Small intestine (tissue), 16 donors: ENCODE data around the gene RPP38. TPM values are rescaled to one million over a fixed set of nuclear protein-coding genes. Genes with fewer than 3 reads are reported as not detected.
A peak's percentile ranks its signal among the peaks of the same experiment; 100 is the strongest.

Source experiments
- DNase-seq, 2 donors: peaks; one replicate each; pipeline versions ENCODE4 v3.0.0 to v3.0.0-alpha.2; 2013
- FAIRE-seq: peaks from 2 replicates; lab custom pipeline; 2012; peaks lifted over from hg19 to GRCh38; lab: Jason Lieb, UNC
- H3K27ac ChIP-seq, 3 donors: one replicate each; pipeline ENCODE4 v1.5.1; 2013; ENCODE audit warnings: low read length in 2 of 3, mild to moderate bottlenecking in 2 of 3, control low read depth in 1 of 3, inconsistent platforms in 1 of 3, low read depth in 1 of 3, moderate library complexity in 1 of 3
- H3K27me3 ChIP-seq, 3 donors: one replicate each; pipeline ENCODE4 v1.6.1; 2013; ENCODE audit warnings: low read length in 3 of 3, inconsistent platforms in 1 of 3; ENCODE audit not compliant: control insufficient read depth in 3 of 3, insufficient read depth in 3 of 3
- H3K36me3 ChIP-seq, 3 donors: one replicate each; pipeline ENCODE4 v1.6.1; 2013; ENCODE audit warnings: low read length in 3 of 3, inconsistent platforms in 1 of 3, low read depth in 1 of 3, mild to moderate bottlenecking in 1 of 3, moderate library complexity in 1 of 3; ENCODE audit not compliant: control insufficient read depth in 3 of 3, insufficient read depth in 2 of 3
- H3K4me1 ChIP-seq, 3 donors: one replicate each; pipeline ENCODE4 v1.6.1; 2013; ENCODE audit warnings: low read length in 2 of 3, inconsistent platforms in 1 of 3, low read depth in 1 of 3, mild to moderate bottlenecking in 1 of 3, moderate library complexity in 1 of 3; ENCODE audit not compliant: control insufficient read depth in 3 of 3, insufficient read depth in 2 of 3
- H3K4me3 ChIP-seq, 3 donors: one replicate each; pipeline ENCODE4 v1.5.1; 2013; ENCODE audit warnings: low read length in 3 of 3, control low read depth in 1 of 3, inconsistent platforms in 1 of 3, low read depth in 1 of 3, mild to moderate bottlenecking in 1 of 3, moderate library complexity in 1 of 3
- H3K9me3 ChIP-seq, 2 donors: one replicate each; pipeline ENCODE4 v1.6.1; 2013; ENCODE audit warnings: low read depth in 1 of 2, low read length in 1 of 2; ENCODE audit not compliant: control insufficient read depth in 2 of 2, insufficient read depth in 1 of 2
- WGBS, 3 donors: extraction: QIAGEN DNeasy Blood & Tissue Kit; methylation state at CpG; one replicate each; pipeline ENCODE4 v1.1.7; 2013; 5-methylcytosine and 5-hydroxymethylcytosine counted together
- long read RNA-seq, 10 donors: transcript quantifications; one replicate each; lab custom pipeline, GENCODE V29; 2026
- polyA plus RNA-seq, 4 donors: library from polyadenylated mRNA; stranded (reverse) in 3 of 4; unstranded in 1 of 4; fragments of 200-250 nt in 3 of 4; fragments of 120-200 nt in 1 of 4; gene quantifications; one replicate each; pipeline versions ENCODE4 v1.2.1 to v1.2.3, GENCODE V29; 2013
- donor health status: healthy with polysubstance abuse.
- donor health status: control.
- donor health status: control.
- donor health status: Bipolar disorder and iron deficiency.
- donor health status: healthy.

RPP38 gene, protein sequence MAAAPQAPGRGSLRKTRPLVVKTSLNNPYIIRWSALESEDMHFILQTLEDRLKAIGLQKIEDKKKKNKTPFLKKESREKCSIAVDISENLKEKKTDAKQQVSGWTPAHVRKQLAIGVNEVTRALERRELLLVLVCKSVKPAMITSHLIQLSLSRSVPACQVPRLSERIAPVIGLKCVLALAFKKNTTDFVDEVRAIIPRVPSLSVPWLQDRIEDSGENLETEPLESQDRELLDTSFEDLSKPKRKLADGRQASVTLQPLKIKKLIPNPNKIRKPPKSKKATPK
- polyA plus RNA-seq, result 10 to 100 TPM; 20.8 to 32.4 (median 25.9) TPM
- long read RNA-seq, donor 1, transcript RPP38-201 (3 exons, 1,457 nt), result minor isoform, 10 of 44 reads
- long read RNA-seq, donor 1, transcript RPP38-203 (2 exons, 1,030 nt), result major isoform, 12 of 44 reads
- long read RNA-seq, donor 1, transcript RPP38-207 (2 exons, 1,537 nt), result minor isoform, 9 of 44 reads
- long read RNA-seq, donor 1, transcript RPP38-204 (3 exons, 1,296 nt), result minor isoform, 7 of 44 reads
- long read RNA-seq, donor 1, partial matches to known transcripts, result 6 of 44 reads
- long read RNA-seq, donor 1, other reads (novel, unspliced or antisense), result 0 of 44 reads
- long read RNA-seq, donor 2, partial matches to known transcripts, result 0 of 5 reads
- long read RNA-seq, donor 2, other reads (novel, unspliced or antisense), result 0 of 5 reads
- long read RNA-seq, donor 3, partial matches to known transcripts, result 8 of 19 reads
- long read RNA-seq, donor 3, other reads (novel, unspliced or antisense), result 0 of 19 reads
- long read RNA-seq, donor 4, result 0 reads
- long read RNA-seq, donor 5, partial matches to known transcripts, result 0 of 3 reads
- long read RNA-seq, donor 5, other reads (novel, unspliced or antisense), result 0 of 3 reads
- long read RNA-seq, donor 6, transcript RPP38-203 (2 exons, 1,030 nt), result major isoform, 6 of 11 reads
- long read RNA-seq, donor 6, partial matches to known transcripts, result 0 of 11 reads
- long read RNA-seq, donor 6, other reads (novel, unspliced or antisense), result 0 of 11 reads
- long read RNA-seq, donor 7, result 0 reads
- long read RNA-seq, donor 8, result 0 reads
- long read RNA-seq, donor 9, partial matches to known transcripts, result 0 of 5 reads
- long read RNA-seq, donor 9, other reads (novel, unspliced or antisense), result 0 of 5 reads
- long read RNA-seq, donor 10, transcript RPP38-203 (2 exons, 1,030 nt), result major isoform, 7 of 12 reads
- long read RNA-seq, donor 10, partial matches to known transcripts, result 0 of 12 reads
- long read RNA-seq, donor 10, other reads (novel, unspliced or antisense), result 0 of 12 reads

DNA sequence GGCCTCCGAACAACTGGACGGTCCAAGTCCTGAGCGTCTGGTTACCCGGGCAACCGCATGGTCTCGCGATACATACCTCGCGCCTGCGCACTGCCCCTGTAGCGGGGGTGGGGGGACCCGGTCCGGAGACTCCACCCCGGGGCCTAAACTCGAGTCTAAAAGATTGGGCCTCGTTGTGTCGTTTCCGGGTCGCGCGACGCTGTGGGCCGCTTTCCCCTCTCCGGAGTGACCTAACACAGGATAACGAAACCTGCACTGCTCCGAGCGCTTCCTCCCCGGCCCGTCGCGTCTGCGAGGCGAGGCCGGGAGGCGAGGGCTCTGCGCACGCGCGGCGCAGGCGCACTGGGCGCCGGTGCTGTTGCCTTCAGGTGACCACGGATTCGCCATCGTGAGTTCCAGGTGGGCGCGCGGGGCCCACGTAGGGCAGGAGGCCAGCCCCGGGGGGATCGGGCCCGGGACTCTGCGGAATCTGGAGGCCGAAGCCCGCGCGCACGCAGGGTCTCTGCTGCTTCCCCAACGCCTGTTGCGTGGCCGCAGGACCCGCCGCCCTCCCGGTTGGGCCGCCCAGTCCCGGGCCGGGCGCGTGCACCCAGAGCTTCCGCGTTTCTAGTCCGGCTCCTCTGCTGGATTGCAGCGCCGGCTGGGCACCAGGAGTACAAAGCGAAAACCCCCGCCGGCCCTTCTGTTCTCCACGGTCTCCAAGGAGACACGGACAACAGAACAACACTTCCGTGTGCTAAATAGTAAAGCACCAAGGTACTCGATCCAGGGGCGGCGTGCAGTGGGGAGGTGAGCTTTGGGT, at the start of gene RPP38:
TSS of gene RPP38 (plus strand) at position 345 of the 802 bp plus-strand sequence. CDS start 5,960 bp downstream, outside the sequence.
- Histone ChIP-seq H3K27me3 (no peaks in the 10 kb centered on the region), H3K9me3 (no peaks in the 10 kb centered on the region), H3K36me3 (peaks cover 2 to 21% (median 3%) of the 10 kb centered on the region in 3 donors), H3K27ac (peak within 1 kb of the TSS; percentile 80 to 100 (median 99)), H3K4me1 (peaks cover 4 to 19% (median 10%) of the 10 kb centered on the region in 3 donors), H3K4me3 (peak within 1 kb of the TSS; percentile 71 to 85 (median 76))
- FAIRE-seq (no peak), DNase-seq (peak; percentile 95 to 98)
- WGBS, 3 donors, result 0% methylated on average over 70 to 84 of the region's 84 CpGs

DNA sequence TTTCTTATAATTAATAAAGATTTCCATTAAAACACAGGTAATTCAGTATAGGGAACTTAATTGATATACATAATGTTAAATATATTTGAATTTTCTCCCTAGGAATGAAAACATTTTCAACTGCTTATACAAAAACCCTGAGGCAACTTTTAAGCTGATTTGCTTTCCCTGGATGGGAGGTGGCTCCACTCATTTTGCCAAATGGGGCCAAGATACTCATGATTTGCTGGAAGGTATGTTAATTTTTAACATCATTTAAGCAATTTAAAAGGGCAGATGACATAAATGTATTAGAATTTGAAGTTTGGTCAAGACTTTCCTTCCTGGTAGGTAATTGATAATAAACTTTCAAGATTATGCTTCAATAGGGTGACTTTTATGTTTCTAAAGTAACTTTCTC, 47.6 kb upstream of the RPP38 start:
- Histone ChIP-seq H3K4me1 (no peaks in the 10 kb centered on the region), H3K9me3 (no peaks in the 10 kb centered on the region), H3K27me3 (peaks cover 0 to 3% (median 0%) of the 10 kb centered on the region in 3 donors), H3K4me3 (no peak overlapping the region), H3K27ac (no peak overlapping the region), H3K36me3 (no peaks in the 10 kb centered on the region)
- no peak for FAIRE-seq
- DNase-seq, result no peak

DNA sequence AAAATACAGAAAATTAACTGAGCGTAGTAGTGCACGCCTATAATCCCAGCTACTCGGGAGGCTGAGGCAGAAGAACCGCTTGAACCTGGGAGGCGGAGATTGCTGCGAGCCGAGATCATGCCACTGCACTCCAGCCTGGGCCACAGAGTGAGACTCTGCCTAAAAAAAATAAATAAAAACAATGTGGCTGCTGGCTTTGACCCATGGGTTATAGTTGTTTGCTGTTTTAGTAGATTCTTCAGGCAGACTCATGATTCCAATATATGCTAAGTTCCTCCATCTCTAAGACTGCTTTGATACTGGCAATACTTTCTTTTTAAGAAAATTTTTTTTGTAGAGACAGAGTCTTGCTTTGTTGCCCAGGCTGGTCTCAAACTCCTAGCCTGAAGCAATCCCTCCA, 45.0 kb upstream of the RPP38 start:
- FAIRE-seq (no peak), DNase-seq (no peak)
- Histone ChIP-seq H3K4me3 (no peak overlapping the region), H3K9me3 (no peaks in the 10 kb centered on the region), H3K27ac (no peak overlapping the region), H3K27me3 (no peaks in the 10 kb centered on the region), H3K4me1 (no peaks in the 10 kb centered on the region), H3K36me3 (no peaks in the 10 kb centered on the region)
- WGBS, 3 donors, result 86 to 97% (median 89%) methylated on average over 7 of the region's 7 CpGs

DNA sequence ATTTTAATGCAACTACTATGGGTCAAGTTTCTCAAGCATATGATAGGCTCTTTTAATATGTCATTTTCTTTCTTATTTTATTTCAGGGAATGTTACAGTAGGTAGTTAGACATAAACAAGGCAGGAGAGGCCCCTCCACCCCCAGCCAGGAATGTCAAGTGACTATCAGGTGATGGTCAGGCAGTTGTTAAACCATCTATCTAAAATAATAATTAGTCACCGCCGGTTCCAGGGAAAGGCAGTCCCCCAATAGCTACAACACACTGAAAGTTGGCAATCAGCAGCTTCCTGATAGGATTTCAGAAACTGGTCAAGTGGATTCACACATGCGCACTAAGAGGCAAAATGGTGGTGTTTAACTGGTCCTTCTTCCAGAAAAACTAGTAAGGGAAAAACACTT, 44.1 kb upstream of the RPP38 start:
- H3K4me1 ChIP-seq, result no peaks in the 10 kb centered on the region
- H3K36me3 ChIP-seq, result no peaks in the 10 kb centered on the region
- no peak overlapping the region for H3K4me3 ChIP-seq
- no peaks in the 10 kb centered on the region for H3K9me3 ChIP-seq
- no peaks in the 10 kb centered on the region for H3K27me3 ChIP-seq
- FAIRE-seq (no peak), DNase-seq (no peak)
- 90 to 93% (median 91%) methylated on average over 3 of the region's 3 CpGs for WGBS, 3 donors
- H3K27ac ChIP-seq, result no peak overlapping the region

DNA sequence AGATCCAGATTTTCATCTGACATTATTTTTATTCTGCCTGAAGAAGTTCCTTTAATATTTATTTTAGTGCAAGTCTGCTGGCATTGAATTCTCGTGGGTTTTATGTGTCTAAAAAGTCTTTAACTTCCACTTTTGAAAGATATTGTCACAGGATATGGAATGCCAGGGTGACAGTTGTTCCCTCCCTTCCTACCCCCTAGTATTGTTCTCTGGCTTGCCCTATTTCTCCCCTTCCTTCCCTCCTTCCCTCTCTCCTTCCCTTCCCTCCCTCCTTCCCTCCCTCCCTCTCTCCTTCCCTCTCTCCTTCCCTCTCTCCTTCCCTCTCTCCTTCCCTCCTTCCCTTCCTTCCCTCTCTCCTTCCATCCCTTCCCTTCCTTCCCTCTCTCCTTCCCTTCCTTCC, 38.5 kb upstream of the RPP38 start:
- Histone ChIP-seq H3K27me3 (no peaks in the 10 kb centered on the region), H3K27ac (no peak overlapping the region), H3K4me1 (no peaks in the 10 kb centered on the region), H3K36me3 (no peaks in the 10 kb centered on the region), H3K4me3 (no peak overlapping the region), H3K9me3 (peaks cover 0 to 9% of the 10 kb centered on the region in 2 donors)
- WGBS, 3 donors, result 42 to 62% (median 54%) methylated on average over 1 of the region's 1 CpG
- DNase-seq (no peak), FAIRE-seq (no peak)

DNA sequence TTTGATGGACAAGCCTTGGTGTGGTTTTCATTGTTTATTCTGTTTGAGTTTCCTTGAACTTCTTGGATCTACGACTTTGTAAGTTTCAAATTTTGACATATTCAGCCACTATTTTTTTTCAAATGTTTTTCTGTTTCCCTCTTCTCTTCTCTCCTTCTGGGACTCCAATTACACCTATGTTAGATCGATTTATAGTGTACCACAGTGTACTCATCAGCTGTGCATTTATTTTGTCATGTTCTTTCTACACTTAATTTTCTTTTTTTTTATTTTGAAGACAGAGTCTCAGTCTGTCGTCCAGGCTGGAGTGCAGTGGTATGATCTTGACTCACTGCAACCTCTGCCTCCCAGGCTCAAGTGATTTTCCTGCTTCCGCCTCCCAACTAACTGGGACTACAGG, 37.2 kb upstream of the RPP38 start:
- Histone ChIP-seq H3K9me3 (peaks cover 0 to 10% of the 10 kb centered on the region in 2 donors), H3K27me3 (no peaks in the 10 kb centered on the region), H3K27ac (no peak overlapping the region), H3K4me1 (no peaks in the 10 kb centered on the region), H3K36me3 (no peaks in the 10 kb centered on the region), H3K4me3 (no peak overlapping the region)
- DNase-seq, result no peak
- FAIRE-seq, result no peak
- 77 to 90% (median 80%) methylated on average over 4 of the region's 4 CpGs for WGBS, 3 donors

DNA sequence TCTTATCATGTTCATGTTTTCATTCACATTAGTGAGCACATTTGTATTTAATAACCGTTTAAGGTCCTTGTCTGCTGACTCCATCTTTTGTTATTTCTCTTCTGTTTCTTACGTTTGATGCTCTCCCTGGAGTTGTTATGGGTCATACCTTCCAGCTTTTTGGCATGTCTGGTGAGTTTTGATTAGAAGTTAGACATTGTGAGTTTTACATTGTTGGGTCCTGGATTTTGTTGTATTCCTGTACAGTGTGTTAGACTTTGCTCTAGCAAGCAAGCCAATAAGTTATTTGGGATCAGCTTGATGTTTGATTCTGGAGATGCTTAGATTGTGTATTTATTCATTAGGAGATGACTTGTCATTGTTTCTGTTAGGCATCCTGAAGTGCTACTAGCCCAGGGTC, 36.5 kb upstream of the RPP38 start:
- FAIRE-seq, result no peak
- H3K27me3 ChIP-seq, result no peaks in the 10 kb centered on the region
- DNase-seq, result no peak
- H3K4me1 ChIP-seq, result no peaks in the 10 kb centered on the region
- no peaks in the 10 kb centered on the region for H3K36me3 ChIP-seq
- no peak overlapping the region for H3K4me3 ChIP-seq
- H3K9me3 ChIP-seq, result peaks cover 0 to 15% of the 10 kb centered on the region in 2 donors
- WGBS, 3 donors, result 75 to 85% (median 77%) methylated on average over 2 of the region's 2 CpGs
- no peak overlapping the region for H3K27ac ChIP-seq
